HG02571 (cell line): ENCODE measurements around the gene UBE2G1.

Experiments used
- ATAC-seq: cut with Tn5 transposase; IDR thresholded peaks from one replicate; pipeline ENCODE4 v1.9.1; 2021; ENCODE audit warnings: mild to moderate bottlenecking, moderate library complexity; ENCODE audit not compliant: unreplicated experiment

Gene UBE2G1

GRCh38 chr17:4340914-4341615 lies 25.4 kb downstream of the UBE2G1 start:
- ATAC-seq, result no peak

GRCh38 chr17:4334776-4335584 lies 31.5 kb downstream of the UBE2G1 start:
- ATAC-seq, result no peak

- ATAC-seq, result no peak
Observed at GRCh38 chr17:4334332-4334731, 32.1 kb downstream of the UBE2G1 start.

DNA sequence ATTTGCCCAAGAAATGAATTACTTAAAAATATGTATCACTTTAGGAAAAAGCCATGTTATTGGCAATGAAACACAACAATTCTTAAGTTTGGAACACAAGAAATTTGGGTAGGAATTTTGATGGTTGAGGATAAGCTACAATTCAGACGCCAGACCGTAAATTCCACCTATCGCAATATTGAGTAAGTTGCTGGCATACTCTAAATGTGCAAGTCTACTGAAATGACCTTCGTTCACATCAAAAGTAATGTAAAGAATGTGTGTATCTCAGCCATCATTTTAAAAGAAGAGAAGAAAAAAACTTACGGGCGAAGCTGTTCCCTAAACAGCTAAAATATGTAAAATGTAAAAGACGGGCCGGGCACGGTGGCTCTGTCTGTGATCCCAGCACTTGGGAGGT lies 33.4 kb downstream of the UBE2G1 start:
- ATAC-seq, result no peak

DNA sequence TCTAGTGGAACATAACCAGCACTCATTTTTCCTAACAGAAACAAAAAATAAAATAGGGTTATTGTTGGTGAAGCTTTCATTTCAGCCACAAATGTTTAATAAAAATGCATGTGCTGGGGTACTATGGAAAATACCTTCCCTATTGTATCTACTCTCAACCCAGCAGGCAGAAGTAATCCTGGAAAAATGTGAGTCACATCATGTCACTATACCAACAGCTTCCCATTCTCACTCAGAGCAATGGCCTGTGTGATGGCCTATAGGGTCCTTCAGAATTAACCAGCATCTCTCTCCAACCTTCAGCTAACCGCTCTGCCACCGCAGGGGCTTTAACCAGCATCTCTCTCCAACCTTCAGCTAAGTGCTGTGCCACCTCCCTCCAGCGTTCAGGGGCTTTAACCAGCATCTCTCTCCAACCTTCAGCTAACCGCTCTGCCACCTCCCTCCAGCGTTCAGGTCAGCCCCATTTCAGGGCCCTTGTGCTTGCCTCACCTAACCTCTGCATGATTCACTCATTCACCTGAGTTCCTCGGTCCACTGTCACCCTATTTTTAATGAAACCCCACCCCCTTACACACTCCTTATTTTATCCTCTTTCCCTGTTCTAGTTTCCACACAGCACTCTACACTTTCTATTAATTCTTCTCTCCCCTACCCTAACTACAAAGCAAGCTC lies 34.0 kb downstream of the UBE2G1 start:
- ATAC-seq, result no peak

- ATAC-seq, result no peak
Observed at GRCh38 chr17:4331614-4332013, 34.9 kb downstream of the UBE2G1 start.

GRCh38 chr17:4329838-4330237 lies 36.6 kb downstream of the UBE2G1 start:
- ATAC-seq, result no peak

DNA sequence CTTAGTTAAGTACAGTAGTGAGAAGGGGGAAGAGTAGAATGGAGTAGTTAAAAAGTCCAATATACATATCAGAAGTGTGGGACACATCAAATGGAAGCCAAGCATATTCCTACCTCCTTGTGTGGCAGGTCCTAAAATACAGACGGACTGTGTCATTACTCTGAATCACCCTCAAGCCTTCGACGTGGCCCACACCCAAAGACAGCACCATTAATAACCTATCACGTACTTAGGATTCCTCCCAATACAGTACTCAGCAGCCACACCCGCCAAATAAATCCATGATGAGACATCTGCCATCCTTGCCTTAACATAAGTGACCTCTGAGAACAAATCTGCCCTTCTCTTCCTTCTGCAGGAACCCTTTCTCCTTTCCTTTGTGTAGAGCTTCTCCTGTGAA lies 38.9 kb downstream of the UBE2G1 start:
- no peak for ATAC-seq

DNA sequence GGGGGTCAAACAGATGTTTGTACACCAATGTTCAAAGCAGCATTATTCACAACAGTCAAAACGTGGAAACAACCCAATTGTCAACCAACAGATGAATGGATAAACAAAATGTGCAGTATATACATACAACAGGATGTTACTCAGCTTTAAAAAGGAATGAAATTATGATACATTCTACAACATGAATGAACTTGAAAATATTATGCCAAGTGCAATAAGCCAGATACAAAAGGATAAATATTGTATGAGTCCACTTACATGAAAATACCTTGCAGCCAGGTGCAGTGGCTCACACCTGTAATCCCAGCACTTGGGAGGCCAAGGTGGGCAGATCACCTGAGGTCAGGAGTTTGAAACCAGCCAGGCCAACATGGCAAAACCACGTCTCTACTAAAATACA lies 39.9 kb downstream of the UBE2G1 start:
- no peak for ATAC-seq

- ATAC-seq, result no peak
Observed at GRCh38 chr17:4326112-4326511, 40.4 kb downstream of the UBE2G1 start.

GRCh38 chr17:4324463-4324862 lies 42.0 kb downstream of the UBE2G1 start:
- ATAC-seq, result no peak

- no peak for ATAC-seq
Observed at GRCh38 chr17:4319221-4319620, 47.3 kb downstream of the UBE2G1 start.

DNA sequence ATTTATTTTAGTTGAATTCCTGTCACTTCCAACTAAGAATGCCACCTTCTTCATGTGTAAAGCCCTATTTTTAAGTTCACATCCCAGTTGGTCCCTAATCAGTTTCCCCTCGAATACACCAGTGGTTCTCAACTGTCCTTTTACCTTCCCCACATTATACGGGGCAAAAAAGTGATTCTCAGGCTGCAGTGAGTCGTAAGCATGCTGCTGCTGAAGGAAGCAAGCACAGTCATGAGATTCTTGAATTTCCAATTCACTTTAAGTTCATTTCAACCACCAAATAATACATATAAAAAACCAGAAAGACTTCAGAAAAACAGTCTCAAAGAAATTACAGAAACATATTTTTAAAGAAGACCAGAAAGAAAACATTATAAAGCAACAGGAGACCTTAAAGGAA lies 47.9 kb downstream of the UBE2G1 start:
- ATAC-seq, result no peak

GRCh38 chr17:4318186-4318585 lies 48.3 kb downstream of the UBE2G1 start:
- ATAC-seq, result no peak

- ATAC-seq, result no peak
Observed at GRCh38 chr17:4317610-4318009, 48.9 kb downstream of the UBE2G1 start.

- ATAC-seq, result no peak
Observed at GRCh38 chr17:4316648-4317047, 49.8 kb downstream of the UBE2G1 start.

- no peak for ATAC-seq
Observed at GRCh38 chr17:4314618-4315017, 51.9 kb downstream of the UBE2G1 start.

GRCh38 chr17:4314179-4314578 lies 52.3 kb downstream of the UBE2G1 start:
- no peak for ATAC-seq

DNA sequence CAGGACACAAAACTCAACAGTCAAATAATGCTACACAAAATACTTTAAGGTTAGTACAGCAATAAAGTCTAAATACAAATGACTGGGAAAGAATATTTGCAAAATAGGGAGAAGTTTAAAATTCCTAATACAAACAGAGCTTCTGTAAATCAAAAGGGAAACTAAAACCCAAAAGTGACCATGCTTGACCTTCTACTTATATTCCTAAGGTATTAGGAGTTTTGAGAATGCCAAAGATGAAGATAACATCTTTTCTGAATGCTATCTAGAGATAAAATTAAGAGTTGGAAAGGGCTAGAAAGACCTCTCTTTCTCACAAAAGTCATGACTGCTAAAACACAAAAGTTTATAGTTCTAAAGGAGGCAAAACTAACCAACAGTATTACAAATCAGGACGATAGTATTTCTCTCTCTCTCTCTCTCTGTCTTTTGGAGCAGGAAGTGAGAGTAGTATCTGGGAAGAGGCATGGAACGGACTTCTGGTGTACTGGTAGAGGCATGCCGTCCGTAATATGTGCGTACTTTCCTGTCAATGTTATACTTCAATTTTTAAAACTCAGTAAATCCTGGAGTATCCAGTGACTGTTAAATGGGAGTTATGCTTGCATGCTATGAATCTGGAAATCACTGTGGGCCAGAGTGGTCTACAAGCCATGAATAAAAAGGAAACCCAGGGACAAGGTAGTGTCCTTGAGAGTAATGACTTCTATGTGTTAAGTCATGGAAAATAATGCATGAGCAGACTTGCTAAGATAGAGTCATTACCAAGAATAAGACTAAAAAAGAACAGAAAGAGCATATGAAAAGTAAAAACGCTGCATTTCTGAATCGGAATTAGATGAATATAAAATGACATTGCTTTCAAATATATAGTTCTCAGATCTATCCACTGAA lies 53.0 kb downstream of the UBE2G1 start:
- no peak for ATAC-seq

- ATAC-seq, result no peak
Observed at GRCh38 chr17:4310354-4311060, 56.0 kb downstream of the UBE2G1 start.
